Measurements from ENCODE around the gene ARFGAP1.
A peak's percentile ranks its signal among the peaks of the same experiment; 100 is the strongest.

ARFGAP1 gene

GRCh38 chr20:63272105-63273058, at the start of gene ARFGAP1:
Gene ARFGAP1 (plus strand): TSS chr20:63272813. CDS start chr20:63275581, 2,768 bp downstream.
- Histone ChIP-seq H3K9me3 (ENCODE audit: control insufficient read depth, insufficient read depth, low read length) (no peaks in the 10 kb centered on the region), H3K36me3 (ENCODE audit: control insufficient read depth, insufficient read depth, low read length) (peaks cover 13% of the 10 kb centered on the region), H3K27me3 (ENCODE audit: control insufficient read depth, insufficient read depth, low read length) (no peaks in the 10 kb centered on the region), H3K4me1 (ENCODE audit: control insufficient read depth, insufficient read depth, low read length) (0 out of 2 replicates have a peak, but pooled peaks cover 1% of the 10 kb centered on the region), H3K27ac (ENCODE audit: low read length) (no peak within 1 kb of the TSS), H3K4me3 (ENCODE audit: low read length) (peak within 1 kb of the TSS; percentile 82)
- no CpG with 5 or more reads among the region's 97 CpGs for WGBS (ENCODE audit: insufficient coverage, insufficient read length)
- DNase-seq (ENCODE audit: low read depth, low spot score): peak; percentile 70

GRCh38 chr20:63223121-63223825, 49.3 kb upstream of the ARFGAP1 start:
- DNase-seq (ENCODE audit: low read depth, low spot score): no peak
- Histone ChIP-seq H3K27ac (ENCODE audit: low read length) (no peak overlapping the region), H3K4me3 (ENCODE audit: low read length) (no peak overlapping the region), H3K36me3 (ENCODE audit: control insufficient read depth, insufficient read depth, low read length) (no peaks in the 10 kb centered on the region), H3K27me3 (ENCODE audit: control insufficient read depth, insufficient read depth, low read length) (no peaks in the 10 kb centered on the region), H3K9me3 (ENCODE audit: control insufficient read depth, insufficient read depth, low read length) (no peaks in the 10 kb centered on the region), H3K4me1 (ENCODE audit: control insufficient read depth, insufficient read depth, low read length) (0 out of 2 replicates have a peak, but pooled peaks cover 1% of the 10 kb centered on the region)
- no CpG with 5 or more reads among the region's 12 CpGs for WGBS (ENCODE audit: insufficient coverage, insufficient read length)

- Histone ChIP-seq H3K36me3 (ENCODE audit: control insufficient read depth, insufficient read depth, low read length) (no peaks in the 10 kb centered on the region), H3K27me3 (ENCODE audit: control insufficient read depth, insufficient read depth, low read length) (no peaks in the 10 kb centered on the region)
- no CpG with 5 or more reads among the region's 6 CpGs for WGBS (ENCODE audit: insufficient coverage, insufficient read length)
These were observed 48.8 kb upstream of the ARFGAP1 start for GRCh38 chr20:63223826-63224207.

GRCh38 chr20:63224412-63225081, 48.1 kb upstream of the ARFGAP1 start:
- Histone ChIP-seq H3K4me3 (ENCODE audit: low read length) (no peak overlapping the region), H3K4me1 (ENCODE audit: control insufficient read depth, insufficient read depth, low read length) (peaks cover 4% of the 10 kb centered on the region), H3K9me3 (ENCODE audit: control insufficient read depth, insufficient read depth, low read length) (no peaks in the 10 kb centered on the region), H3K27ac (ENCODE audit: low read length) (no peak overlapping the region), H3K27me3 (ENCODE audit: control insufficient read depth, insufficient read depth, low read length) (no peaks in the 10 kb centered on the region), H3K36me3 (ENCODE audit: control insufficient read depth, insufficient read depth, low read length) (no peaks in the 10 kb centered on the region)
- no peak for DNase-seq (ENCODE audit: low read depth, low spot score)
- WGBS (ENCODE audit: insufficient coverage, insufficient read length): no CpG with 5 or more reads among the region's 16 CpGs

More at GRCh38 chr20:63223826-63224207, 48.8 kb upstream of the ARFGAP1 start:
- no peaks in the 10 kb centered on the region for H3K9me3 ChIP-seq (ENCODE audit: control insufficient read depth, insufficient read depth, low read length)
- peaks cover 1% of the 10 kb centered on the region; the same call in 1 of the 2 replicates for H3K4me1 ChIP-seq (ENCODE audit: control insufficient read depth, insufficient read depth, low read length)
- no peak overlapping the region for H3K27ac ChIP-seq (ENCODE audit: low read length)
- DNase-seq (ENCODE audit: low read depth, low spot score): no peak
- H3K4me3 ChIP-seq (ENCODE audit: low read length): no peak overlapping the region

GRCh38 chr20:63225082-63225454, 47.5 kb upstream of the ARFGAP1 start:
- no CpG with 5 or more reads among the region's 7 CpGs for WGBS (ENCODE audit: insufficient coverage, insufficient read length)
- Histone ChIP-seq H3K9me3 (ENCODE audit: control insufficient read depth, insufficient read depth, low read length) (no peaks in the 10 kb centered on the region), H3K27me3 (ENCODE audit: control insufficient read depth, insufficient read depth, low read length) (no peaks in the 10 kb centered on the region), H3K4me3 (ENCODE audit: low read length) (no peak overlapping the region), H3K36me3 (ENCODE audit: control insufficient read depth, insufficient read depth, low read length) (no peaks in the 10 kb centered on the region), H3K4me1 (ENCODE audit: control insufficient read depth, insufficient read depth, low read length) (peaks cover 4% of the 10 kb centered on the region), H3K27ac (ENCODE audit: low read length) (no peak overlapping the region)
- no peak for DNase-seq (ENCODE audit: low read depth, low spot score)

- Histone ChIP-seq H3K36me3 (ENCODE audit: control insufficient read depth, insufficient read depth, low read length) (no peaks in the 10 kb centered on the region), H3K27me3 (ENCODE audit: control insufficient read depth, insufficient read depth, low read length) (no peaks in the 10 kb centered on the region), H3K4me1 (ENCODE audit: control insufficient read depth, insufficient read depth, low read length) (peaks cover 4% of the 10 kb centered on the region), H3K9me3 (ENCODE audit: control insufficient read depth, insufficient read depth, low read length) (no peaks in the 10 kb centered on the region), H3K4me3 (ENCODE audit: low read length) (no peak overlapping the region), H3K27ac (ENCODE audit: low read length) (no peak overlapping the region)
- WGBS (ENCODE audit: insufficient coverage, insufficient read length): no CpG with 5 or more reads among the region's 19 CpGs
- DNase-seq (ENCODE audit: low read depth, low spot score): no peak
These were observed 46.3 kb upstream of the ARFGAP1 start for GRCh38 chr20:63226042-63226943.

- WGBS (ENCODE audit: insufficient coverage, insufficient read length): no CpG with 5 or more reads among the region's 5 CpGs
- no peak overlapping the region for H3K27ac ChIP-seq (ENCODE audit: low read length)
- peaks cover 4% of the 10 kb centered on the region for H3K4me1 ChIP-seq (ENCODE audit: control insufficient read depth, insufficient read depth, low read length)
These were observed 45.4 kb upstream of the ARFGAP1 start for GRCh38 chr20:63227260-63227659.

GRCh38 chr20:63228806-63229205, 43.8 kb upstream of the ARFGAP1 start:
- H3K27me3 ChIP-seq (ENCODE audit: control insufficient read depth, insufficient read depth, low read length): no peaks in the 10 kb centered on the region
- H3K4me1 ChIP-seq (ENCODE audit: control insufficient read depth, insufficient read depth, low read length): peaks cover 4% of the 10 kb centered on the region
- no CpG with 5 or more reads among the region's 13 CpGs for WGBS (ENCODE audit: insufficient coverage, insufficient read length)
- no peaks in the 10 kb centered on the region for H3K36me3 ChIP-seq (ENCODE audit: control insufficient read depth, insufficient read depth, low read length)
- no peak for DNase-seq (ENCODE audit: low read depth, low spot score)
- no peaks in the 10 kb centered on the region for H3K9me3 ChIP-seq (ENCODE audit: control insufficient read depth, insufficient read depth, low read length)
- H3K4me3 ChIP-seq (ENCODE audit: low read length): no peak overlapping the region
- H3K27ac ChIP-seq (ENCODE audit: low read length): no peak overlapping the region

More at GRCh38 chr20:63227260-63227659, 45.4 kb upstream of the ARFGAP1 start:
- DNase-seq (ENCODE audit: low read depth, low spot score): no peak
- Histone ChIP-seq H3K36me3 (ENCODE audit: control insufficient read depth, insufficient read depth, low read length) (no peaks in the 10 kb centered on the region), H3K4me3 (ENCODE audit: low read length) (no peak overlapping the region), H3K9me3 (ENCODE audit: control insufficient read depth, insufficient read depth, low read length) (no peaks in the 10 kb centered on the region), H3K27me3 (ENCODE audit: control insufficient read depth, insufficient read depth, low read length) (no peaks in the 10 kb centered on the region)

GRCh38 chr20:63230800-63231268, 41.8 kb upstream of the ARFGAP1 start:
- Histone ChIP-seq H3K27ac (ENCODE audit: low read length) (no peak overlapping the region), H3K36me3 (ENCODE audit: control insufficient read depth, insufficient read depth, low read length) (no peaks in the 10 kb centered on the region), H3K4me1 (ENCODE audit: control insufficient read depth, insufficient read depth, low read length) (peaks cover 7% of the 10 kb centered on the region), H3K9me3 (ENCODE audit: control insufficient read depth, insufficient read depth, low read length) (no peaks in the 10 kb centered on the region), H3K4me3 (ENCODE audit: low read length) (no peak overlapping the region), H3K27me3 (ENCODE audit: control insufficient read depth, insufficient read depth, low read length) (no peaks in the 10 kb centered on the region)
- no CpG with 5 or more reads among the region's 17 CpGs for WGBS (ENCODE audit: insufficient coverage, insufficient read length)
- DNase-seq (ENCODE audit: low read depth, low spot score): no peak
